HG03460 (cell line): ENCODE measurements around the gene MYH7B.

Source experiments
- ATAC-seq: cut with Tn5 transposase; IDR thresholded peaks from one replicate; pipeline ENCODE4 v1.9.1; 2021; ENCODE audit not compliant: unreplicated experiment

The MYH7B gene

DNA sequence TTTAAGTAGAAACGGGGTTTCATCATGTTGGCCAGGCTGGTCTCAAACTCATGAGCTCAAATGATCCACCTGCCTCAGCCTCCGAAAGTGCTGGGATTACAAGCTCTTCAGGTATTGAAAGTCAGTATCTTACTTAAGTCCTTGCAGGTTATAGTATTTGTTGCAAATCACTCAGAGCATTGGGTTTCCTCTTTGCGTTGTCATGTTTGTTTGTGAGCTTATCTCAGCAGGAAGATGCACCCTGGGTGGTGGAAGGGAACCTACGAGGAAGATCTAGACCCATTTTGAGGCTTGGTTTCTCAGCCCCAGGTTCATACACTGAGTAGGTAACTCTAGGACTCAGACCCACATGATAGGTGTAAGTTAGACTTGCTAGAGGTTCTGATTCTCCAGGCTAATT lies 18.6 kb downstream of the MYH7B start:
- no peak for ATAC-seq

DNA sequence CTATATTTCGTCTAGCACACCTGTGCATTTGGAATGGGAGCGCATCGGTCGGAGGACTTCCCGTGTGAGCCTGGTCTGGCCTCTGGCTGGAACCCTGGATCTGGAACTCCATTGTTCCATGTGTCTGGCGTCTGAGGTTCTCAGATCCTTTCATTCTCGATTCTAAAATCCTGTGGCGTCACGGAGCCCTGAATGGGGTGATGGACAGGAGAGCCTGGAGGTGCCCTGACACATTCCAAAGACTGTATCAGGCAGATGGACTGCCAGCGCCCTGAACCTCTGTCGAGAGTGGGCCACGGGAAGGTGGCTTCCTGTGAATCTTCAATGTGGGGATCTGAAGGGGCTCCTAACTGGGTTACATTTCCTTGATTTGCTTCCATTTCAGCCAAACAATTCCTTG lies 20.6 kb downstream of the MYH7B start:
- no peak for ATAC-seq

DNA sequence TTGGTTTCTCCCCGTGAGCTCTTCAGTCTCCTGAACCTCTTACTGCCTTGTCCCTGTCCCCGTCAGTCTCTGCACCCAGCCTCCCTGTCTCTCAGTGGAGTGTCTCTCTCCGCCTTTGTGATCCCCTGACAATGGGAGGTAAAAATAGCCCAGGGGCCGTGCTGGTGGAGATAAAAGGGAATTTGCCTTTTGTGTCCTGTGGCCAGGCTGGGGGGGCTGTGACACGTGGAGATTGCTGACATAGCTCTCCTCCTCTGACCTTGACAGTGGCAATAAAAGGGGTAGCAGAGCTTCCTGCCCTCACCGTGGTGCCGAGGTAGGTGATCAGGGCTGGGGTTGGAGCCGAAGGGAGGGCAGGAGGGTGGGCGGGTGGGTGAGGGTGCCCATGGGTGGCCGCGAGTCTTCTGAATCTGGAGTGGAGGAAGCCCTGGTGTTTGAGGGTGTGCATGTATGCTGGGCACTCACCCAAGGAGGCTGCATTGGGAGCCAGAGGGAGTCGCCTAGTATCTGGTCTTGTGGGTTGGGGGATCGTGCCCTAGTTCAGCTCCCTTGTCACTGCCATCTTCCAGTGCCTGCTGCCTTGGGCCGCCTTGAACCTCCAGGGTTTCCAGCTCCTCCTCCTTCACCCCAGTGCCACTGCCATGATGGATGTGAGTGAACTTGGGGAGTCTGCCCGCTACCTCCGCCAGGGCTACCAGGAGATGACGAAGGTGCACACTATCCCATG lies 21.9 kb downstream of the MYH7B start:
- ATAC-seq: no peak

DNA sequence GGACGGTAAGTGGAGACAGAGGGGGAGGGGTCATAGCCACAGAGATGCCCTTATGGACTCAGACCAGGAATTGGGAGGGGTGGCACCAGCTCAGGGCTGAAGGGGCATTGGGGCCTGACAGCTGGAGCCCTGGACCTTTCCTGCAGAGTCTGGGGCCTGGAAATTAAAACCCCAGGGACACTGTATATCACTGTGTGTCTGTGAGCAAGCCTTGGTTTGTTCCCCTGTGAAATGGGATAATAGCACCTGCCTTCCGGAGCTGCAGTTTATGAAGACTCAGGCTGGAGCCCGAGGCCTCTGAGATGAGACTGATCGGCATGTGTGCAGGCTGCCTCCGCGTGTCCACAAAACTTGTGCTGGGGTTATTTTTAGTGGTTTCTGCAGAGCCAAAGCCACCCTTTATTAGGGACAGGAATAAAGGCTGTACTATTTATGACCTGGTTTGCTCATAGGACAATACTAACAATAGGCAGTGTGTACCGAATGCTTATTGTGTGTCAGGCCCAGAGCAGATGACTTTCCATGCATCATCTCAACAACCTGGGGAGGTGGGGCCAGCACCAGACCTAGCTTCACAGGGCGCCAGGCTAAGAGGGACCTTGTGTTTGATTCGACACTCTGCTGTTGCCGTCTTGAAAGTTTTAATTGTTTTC lies 22.6 kb downstream of the MYH7B start:
- ATAC-seq: no peak

DNA sequence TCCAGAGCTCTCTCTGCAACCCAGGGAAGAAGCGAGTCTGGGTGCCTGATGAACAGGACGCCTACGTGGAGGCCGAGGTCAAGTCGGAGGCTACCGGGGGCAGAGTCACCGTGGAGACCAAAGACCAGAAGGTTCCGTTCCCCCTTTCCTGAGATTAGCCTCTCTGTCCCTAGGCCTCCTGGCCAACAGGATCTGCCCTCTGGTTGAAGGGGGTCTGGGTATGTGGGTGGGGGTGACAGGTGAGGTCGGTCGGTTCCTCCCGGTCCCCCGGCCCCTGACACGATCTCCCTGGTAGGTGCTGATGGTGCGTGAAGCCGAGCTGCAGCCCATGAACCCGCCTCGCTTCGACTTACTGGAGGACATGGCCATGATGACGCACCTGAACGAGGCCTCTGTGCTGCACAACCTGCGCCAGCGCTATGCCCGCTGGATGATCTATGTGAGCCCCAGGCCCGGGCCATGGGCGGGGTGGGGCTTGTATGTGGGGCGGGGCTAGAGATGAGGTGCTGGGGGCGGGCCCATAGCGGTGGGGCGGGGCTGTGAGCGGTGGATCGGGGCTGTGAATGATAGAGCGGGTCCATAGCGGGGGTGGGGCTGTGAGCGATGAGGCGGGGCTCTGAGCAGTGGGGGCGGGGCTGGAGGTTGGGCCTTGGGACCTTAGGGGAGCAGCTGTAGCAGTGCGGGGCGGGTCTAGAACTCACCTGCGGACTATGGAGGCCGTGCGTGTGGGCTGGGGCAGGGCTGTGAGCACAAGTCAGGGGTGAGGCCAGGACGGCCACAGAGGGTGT lies 23.9 kb downstream of the MYH7B start:
- ATAC-seq: no peak

DNA sequence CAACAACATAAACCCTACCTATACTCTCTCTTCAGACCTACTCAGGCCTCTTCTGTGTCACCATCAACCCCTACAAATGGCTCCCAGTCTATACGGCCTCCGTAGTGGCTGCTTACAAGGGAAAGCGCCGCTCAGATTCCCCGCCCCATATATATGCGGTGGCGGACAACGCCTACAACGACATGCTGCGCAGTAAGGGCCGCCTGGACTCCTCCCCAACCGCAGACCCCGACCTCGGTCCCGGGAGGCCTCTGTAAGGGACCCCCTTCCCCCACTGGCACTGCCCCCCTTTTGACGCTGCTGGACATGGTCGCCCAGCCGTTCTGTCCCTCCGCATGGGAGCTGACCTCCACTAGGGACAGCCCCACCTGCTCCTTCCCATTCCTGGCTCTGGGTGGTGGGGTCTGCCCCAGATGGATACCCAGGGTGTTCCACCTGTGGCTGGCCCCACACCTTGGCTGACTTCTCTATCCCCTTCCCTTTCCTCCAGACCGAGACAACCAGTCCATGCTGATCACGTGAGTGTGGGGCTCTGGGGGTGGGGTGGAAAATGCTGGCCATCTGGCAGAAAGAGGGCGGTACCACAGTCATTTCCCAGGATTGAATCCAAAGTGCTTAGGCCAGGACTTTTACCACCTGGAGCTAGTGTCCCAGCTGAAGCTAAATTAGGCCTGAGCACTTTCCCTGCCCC lies 25.0 kb downstream of the MYH7B start:
- ATAC-seq: no peak

DNA sequence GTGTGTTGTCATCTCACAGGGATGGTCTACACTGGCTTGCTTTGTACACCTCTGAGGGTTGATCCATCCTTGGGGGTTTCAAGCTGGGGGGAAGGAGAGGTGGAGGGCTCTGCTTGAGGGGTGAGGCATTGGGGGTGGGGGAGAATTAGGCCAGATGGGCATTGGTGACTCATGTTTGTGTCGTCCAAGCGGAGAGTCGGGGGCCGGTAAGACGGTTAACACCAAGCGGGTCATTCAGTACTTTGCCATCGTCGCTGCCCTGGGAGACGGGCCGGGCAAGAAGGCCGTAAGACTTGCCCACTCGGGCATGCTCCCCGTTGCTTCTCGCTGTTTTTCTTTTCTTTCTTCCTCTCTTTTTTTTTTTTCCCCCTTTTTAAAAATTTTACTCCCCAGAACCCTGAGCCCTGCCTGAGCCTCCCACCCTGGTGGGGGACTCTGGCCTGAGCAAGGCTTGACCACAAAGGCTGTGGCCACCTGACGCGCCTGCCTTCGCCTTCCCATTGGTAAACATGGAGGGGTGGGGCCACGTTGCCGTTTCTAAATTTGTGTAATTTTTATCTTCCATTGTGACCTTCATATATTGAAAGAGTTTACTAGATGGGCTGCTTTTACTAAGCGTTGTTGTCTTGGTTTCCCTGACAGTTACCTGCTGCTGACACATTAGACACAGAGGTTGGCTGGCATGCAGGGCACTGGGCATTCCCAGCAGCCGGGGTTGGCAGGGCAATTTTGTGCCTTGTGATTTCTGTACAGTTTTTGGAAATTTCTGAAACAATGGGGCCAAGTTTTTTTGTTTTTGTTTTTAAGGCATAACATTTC lies 26.8 kb downstream of the MYH7B start:
- no peak for ATAC-seq

DNA sequence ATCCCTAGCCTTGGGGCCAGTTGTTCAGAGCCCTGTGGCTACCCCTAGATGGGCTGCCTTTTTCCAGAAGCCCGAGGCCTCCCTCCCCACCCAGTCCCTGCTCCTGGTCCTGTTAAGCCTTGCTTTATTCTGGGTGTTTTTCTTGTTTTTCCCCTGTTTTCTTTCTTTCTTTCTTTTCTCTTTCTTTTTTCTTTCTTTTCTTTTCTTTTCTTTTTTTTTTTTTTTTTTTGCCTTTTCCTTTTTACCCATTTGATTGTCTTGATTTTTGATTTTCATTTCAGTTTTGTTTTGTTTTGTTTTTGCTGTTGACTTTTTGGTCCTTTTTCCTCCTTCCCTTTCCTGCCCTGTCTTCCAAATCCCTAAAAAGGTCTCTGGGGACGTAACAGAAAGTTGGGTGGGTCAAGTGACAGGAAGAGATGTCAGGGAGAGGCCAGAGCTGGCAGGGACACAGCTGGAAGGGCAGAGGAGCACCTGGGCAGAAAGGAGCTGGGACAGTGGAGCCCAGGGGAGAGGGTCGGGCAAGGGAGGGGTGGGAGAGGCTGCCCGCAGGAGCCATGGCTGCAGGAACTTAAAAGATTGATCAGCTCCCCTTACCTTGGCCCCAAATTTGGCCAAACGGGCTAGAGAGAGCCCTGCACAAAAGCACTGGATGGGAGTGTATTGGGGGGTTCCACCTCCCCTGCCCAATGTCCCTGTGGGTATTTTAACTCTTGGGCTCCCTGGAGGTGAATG lies 27.6 kb downstream of the MYH7B start:
- no peak for ATAC-seq

DNA sequence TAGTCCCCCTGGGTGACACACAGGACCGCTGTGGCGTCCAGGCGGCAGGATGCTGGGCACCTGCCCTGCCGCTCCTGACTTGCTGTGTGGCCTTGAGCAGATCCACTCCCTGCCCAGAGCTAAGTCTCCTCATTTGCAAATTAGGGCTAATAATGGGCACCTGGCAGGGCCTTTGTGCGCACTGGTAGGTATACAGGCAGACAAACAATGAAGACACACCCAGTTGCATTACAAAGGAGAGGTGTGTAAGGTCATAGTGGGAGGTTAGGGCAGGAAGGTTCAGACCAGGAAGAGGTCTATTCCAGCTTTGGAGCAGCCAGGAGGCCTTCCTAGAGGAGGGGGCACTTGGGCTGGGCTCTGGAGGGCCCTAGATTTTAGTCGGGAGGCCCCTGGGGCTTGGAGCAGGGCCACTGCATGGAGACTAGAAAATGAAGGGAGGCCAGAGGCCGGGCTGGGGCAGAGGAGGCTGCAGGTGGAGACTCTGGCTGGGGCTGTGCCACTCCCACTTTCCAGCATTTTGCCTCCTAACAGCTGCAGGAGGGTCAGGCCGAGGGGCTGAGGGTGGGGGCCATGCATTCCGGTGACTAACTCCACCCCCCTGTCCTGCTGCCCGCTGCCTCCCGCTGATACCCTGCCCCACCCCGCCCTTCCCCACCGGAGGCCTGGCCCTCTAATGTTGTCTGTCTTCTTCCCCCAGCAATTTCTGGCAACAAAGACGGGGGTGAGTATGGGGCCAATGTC lies 28.5 kb downstream of the MYH7B start:
- ATAC-seq: no peak

DNA sequence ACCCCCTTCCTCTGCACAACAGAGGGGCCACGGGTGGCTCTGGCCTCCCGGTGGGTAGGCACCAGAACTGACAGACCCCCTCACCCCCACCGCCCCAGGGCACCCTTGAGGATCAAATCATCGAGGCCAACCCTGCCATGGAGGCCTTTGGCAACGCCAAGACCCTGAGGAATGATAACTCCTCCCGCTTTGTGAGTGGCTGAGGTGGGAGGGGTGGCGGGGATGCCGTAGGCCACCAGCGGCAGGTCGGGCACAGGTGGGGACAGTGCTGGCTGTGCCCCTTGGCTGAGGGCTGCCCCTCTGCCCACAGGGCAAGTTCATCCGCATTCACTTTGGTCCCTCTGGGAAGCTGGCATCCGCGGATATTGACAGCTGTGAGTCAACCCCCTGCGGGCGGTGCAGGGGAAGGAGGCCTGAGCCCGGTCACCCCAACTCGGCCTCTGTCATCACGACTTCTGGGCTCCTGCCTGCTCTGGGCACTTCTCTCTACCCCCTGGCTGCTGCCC lies 29.1 kb downstream of the MYH7B start:
- no peak for ATAC-seq

DNA sequence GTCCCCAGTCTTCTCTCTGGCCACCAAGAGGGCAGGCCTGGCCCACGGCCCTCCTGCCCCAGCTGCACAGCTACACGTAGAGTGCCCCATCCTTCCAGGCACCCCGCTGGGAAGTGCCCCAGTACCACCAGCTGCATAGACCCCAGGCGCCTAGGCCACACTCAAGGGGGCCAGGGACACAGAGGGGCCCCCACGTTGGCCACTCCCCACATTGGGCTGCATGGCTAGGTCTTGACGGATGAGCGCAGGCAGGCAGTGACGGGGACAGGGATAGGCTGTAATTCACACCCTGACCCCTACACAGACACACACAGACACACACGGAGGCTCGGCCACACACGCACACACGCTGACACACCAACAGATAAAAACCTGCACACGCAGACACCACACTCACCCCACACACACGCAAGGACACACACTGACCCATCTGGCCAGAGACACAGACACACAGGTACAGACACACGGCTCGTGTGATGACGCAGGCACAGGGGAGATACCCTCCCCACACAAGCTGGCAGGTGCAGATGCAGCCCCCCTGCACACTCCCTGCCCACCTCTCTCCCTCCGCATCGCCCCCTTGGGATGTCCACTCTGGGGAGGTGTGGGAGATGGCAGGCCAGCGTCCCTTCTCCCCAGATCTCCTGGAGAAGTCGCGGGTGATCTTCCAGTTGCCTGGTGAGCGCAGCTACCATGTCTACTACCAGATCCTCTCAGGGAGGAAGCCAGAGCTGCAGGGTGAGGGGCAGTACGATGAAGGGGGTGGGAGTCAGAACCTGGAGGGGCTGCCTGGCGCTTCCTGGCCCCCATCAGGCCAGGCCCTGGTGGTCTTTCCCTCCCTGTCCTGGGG lies 30.0 kb downstream of the MYH7B start:
- ATAC-seq: no peak

DNA sequence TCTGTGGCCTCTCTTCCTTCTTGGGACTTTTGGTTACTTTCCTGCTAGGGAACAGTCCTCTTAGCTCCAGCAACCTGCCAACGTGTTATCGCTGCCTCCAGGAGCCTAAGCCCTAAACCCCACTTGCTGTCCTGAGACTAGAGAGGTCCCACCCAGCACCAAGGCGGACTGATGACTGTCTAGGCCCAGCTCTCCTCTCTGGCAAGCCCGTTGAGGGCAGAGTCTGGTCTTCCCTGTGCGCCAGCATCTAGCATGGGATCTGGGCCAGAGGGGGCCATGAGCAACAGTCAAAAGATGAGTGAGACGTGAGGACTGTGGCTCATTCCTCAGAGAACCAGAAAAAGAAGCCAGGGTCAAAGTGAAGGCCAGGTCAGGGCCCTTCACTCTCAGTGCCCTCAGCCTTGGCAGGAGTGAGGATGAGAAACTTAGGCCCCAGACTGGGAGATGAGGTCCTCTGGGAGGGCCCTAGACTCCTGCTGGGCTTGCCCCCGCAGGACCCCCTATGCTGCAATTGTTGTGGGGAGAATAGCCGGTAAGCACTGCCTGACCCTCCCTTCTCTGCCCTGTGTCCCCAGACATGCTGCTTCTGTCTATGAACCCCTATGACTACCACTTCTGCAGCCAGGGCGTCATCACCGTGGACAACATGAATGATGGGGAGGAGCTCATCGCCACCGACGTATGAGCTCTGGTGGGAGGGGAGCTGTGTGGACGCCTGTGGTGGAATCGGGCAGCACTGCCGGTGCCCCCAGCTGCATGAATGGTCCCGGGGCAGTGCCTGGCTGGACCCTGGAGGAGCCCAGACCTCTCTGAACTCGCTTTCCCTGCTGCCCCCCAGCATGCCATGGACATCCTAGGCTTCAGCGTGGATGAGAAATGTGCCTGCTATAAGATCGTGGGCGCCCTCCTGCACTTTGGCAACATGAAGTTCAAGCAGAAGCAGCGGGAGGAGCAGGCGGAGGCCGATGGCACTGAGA lies 30.9 kb downstream of the MYH7B start:
- ATAC-seq: no peak

DNA sequence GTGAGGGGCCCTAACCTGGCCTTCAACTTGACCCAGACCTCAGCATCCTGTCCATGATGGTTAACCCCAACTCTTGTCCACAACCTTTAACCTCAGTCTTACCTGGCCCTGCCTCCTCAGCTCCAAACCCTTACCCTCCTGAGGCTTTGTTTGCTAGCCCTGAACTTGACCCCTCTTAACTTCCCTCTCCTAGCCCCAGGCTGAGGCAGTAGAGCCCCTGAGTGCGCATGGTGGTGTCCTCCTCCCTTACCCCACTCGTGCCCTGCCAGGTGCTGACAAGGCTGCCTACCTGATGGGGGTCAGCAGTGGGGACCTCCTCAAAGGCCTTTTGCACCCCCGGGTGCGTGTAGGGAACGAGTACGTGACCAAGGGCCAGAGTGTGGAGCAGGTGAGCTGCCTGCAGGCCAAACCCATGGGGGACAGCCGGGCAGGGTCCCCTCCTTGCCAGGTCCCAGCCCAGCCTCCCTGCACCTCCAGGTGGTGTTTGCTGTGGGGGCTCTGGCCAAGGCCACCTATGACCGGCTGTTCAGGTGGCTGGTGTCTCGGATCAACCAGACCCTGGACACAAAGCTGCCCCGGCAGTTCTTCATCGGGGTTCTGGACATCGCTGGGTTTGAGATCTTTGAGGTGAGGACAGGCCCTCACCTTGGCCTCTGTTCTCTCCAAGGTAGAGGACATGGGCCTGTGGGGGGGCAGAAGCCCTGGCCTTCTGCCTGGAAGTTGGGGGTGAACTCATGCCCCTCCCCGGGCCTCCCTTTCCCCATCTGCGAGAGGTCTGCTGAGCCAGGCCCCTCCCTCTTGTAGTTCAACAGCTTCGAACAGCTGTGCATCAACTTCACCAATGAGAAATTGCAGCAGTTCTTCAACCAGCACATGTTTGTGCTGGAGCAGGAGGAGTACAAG lies 31.9 kb downstream of the MYH7B start:
- ATAC-seq: no peak

DNA sequence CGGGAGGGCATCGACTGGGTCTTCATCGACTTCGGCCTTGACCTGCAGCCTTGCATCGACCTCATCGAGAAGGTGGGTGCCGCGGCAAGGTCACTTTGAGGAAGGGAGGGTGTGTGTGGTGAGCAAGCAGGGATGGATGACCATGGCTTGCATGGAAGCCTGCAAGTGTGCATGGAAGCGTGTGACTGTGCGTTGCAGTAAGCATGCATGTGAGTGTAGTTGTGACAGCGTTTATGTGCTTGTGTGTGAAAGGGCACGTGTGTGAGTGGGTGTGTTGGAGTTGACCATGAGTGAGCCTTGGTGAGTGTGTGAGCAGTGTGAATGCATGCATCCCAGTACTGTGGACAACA lies 32.5 kb downstream of the MYH7B start:
- no peak for ATAC-seq

DNA sequence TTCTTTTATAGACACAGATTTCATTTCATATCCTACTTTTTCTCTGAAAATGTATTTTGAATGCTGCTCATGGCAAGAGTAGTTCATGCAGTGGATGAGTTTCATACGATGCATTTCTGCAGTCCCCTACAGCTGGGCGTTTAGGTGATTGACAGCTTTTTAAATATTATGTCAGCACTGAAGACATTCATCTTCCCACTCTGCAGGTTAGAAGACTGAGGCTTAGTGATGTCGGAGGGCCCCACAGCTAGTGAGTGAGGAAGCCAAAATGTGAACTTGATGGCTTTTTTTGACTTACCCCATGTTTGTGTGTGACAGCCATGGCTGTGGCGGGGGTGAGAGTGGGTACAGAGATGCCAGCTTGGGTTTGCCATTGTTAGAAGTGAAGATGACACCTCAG lies 33.5 kb downstream of the MYH7B start:
- no peak for ATAC-seq

DNA sequence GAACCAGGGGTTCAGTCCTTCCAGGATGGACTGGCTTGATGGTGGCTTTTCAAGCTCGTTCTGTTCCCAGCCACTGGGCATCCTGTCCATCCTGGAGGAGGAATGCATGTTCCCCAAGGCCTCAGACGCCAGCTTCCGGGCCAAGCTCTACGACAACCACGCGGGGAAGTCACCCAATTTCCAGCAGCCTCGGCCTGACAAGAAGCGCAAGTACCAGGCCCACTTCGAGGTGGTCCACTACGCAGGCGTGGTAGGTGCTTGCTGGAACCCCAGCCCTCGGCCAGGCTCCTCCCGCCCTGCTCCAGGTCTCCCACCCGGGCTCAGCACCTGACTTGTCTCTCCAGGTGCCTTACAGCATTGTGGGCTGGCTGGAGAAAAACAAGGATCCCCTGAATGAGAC lies 34.0 kb downstream of the MYH7B start:
- no peak for ATAC-seq
